Adrenal gland (tissue), 5 donors: ENCODE data around the gene FMN1.

ENCODE experiments used
- POLR2A ChIP-seq, 2 donors: fragments of 450-650 bp; IDR thresholded peaks; one replicate each; pipeline ENCODE4 v1.6.1; 2017; ENCODE audit warnings: antibody characterized with exemption in 2 of 2, mild to moderate bottlenecking in 2 of 2, moderate library complexity in 1 of 2
- TF ChIP-seq, protein P1 (sequence below), 6 experiments: fragments of 450-650 bp in 4 of 6; fragments of 200-600 bp in 2 of 6; sonication (generic) in 1 of 6; IDR thresholded peaks; 1 replicate in 5 of 6; 2 replicates in 1 of 6; pipeline versions ENCODE4 v1.5.1 to v1.8.0; 2016 to 2021; ENCODE audit warnings: antibody characterized with exemption in 6 of 6, mild to moderate bottlenecking in 2 of 6, moderate library complexity in 1 of 6
- donor health status: DM: no; HTN: no; CAD: no.

DNA sequence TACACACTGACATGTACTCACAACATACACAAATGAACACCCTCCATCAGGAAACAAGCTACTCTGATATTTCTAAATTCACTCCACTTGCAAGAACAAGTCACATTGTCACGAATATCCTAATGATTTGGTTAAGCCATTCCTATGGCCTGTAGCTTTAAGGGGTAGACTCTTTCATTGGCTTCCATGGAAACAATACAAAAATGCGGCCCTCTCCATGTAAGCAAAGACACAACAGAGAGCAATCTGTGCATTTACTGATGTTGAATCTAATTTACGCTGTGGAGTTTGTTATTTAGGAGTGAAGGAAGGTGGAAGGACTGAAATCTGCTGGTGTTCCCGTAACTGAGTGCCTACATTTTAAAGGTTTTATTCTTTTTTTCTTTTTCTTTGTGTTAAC, 114.5 kb downstream of the FMN1 start:
- TF ChIP-seq, protein P1, sequence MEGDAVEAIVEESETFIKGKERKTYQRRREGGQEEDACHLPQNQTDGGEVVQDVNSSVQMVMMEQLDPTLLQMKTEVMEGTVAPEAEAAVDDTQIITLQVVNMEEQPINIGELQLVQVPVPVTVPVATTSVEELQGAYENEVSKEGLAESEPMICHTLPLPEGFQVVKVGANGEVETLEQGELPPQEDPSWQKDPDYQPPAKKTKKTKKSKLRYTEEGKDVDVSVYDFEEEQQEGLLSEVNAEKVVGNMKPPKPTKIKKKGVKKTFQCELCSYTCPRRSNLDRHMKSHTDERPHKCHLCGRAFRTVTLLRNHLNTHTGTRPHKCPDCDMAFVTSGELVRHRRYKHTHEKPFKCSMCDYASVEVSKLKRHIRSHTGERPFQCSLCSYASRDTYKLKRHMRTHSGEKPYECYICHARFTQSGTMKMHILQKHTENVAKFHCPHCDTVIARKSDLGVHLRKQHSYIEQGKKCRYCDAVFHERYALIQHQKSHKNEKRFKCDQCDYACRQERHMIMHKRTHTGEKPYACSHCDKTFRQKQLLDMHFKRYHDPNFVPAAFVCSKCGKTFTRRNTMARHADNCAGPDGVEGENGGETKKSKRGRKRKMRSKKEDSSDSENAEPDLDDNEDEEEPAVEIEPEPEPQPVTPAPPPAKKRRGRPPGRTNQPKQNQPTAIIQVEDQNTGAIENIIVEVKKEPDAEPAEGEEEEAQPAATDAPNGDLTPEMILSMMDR (IDR thresholded peaks at IDR 0.05): no peak
- TF ChIP-seq POLR2A (IDR thresholded peaks at IDR 0.05): no peak
